Gastrocnemius medialis (tissue), 4 donors: ENCODE data around the gene TMEM63C.

Experiments
- CTCF ChIP-seq, 5 experiments: fragments of 450-650 bp in 3 of 5; fragments of 200-600 bp in 2 of 5; sonication (generic) in 2 of 5; IDR thresholded peaks in 4 of 5; conservative IDR thresholded peaks in 1 of 5; 1 replicate in 4 of 5; 2 replicates in 1 of 5; pipeline ENCODE4 v1.5.1; 2016 to 2019; ENCODE audit warnings: antibody characterized with exemption in 5 of 5, mild to moderate bottlenecking in 3 of 5, moderate library complexity in 3 of 5
- POLR2A ChIP-seq, 2 donors: fragments of 450-650 bp; IDR thresholded peaks; one replicate each; pipeline ENCODE4 v1.6.1; 2017; ENCODE audit warnings: antibody characterized with exemption in 2 of 2, mild to moderate bottlenecking in 2 of 2, moderate library complexity in 2 of 2

GRCh38 chr14:77143071-77143470 is 38.5 kb upstream of the TMEM63C start:
- TF ChIP-seq POLR2A (IDR thresholded peaks at IDR 0.05) (no peak), CTCF (IDR thresholded peaks at IDR 0.05 in 4 of 5, conservative IDR thresholded peaks at IDR 0.05 in 1 of 5) (no peak)
